Neuronal stem cell (in vitro differentiated cells): ENCODE results near the gene CCN5.

Experiments used
- DNase-seq: peaks from one replicate; pipeline ENCODE4 v3.0.0-alpha.2; 2013; ENCODE audit warnings: low spot score
- H2AFZ ChIP-seq: one replicate; pipeline ENCODE4 v1.6.1; 2013; ENCODE audit warnings: mild to moderate bottlenecking, low read length, inconsistent platforms
- H2AK5ac ChIP-seq: 2 replicates; pipeline ENCODE4 v1.6.1; 2013; ENCODE audit warnings: low read depth, mild to moderate bottlenecking, inconsistent platforms, low read length, moderate library complexity, mixed read lengths
- H2BK120ac ChIP-seq: 2 replicates; pipeline ENCODE4 v1.6.1; 2013; ENCODE audit warnings: low read depth, mild to moderate bottlenecking, inconsistent platforms, low read length, moderate library complexity, mixed read lengths
- H2BK12ac ChIP-seq: one replicate; pipeline ENCODE4 v1.6.1; 2013; ENCODE audit warnings: low read length, inconsistent platforms
- H2BK15ac ChIP-seq: 2 replicates; pipeline ENCODE4 v1.6.1; 2013; ENCODE audit warnings: mild to moderate bottlenecking, low read length, inconsistent platforms, mixed read lengths
- H2BK5ac ChIP-seq: one replicate; pipeline ENCODE4 v1.6.1; 2013; ENCODE audit warnings: inconsistent platforms, mild to moderate bottlenecking, low read length, moderate library complexity
- H3K14ac ChIP-seq: one replicate; pipeline ENCODE4 v1.6.1; 2013; ENCODE audit warnings: low read length, inconsistent platforms
- H3K18ac ChIP-seq: 2 replicates; pipeline ENCODE4 v1.6.1; 2013; ENCODE audit warnings: low read length, inconsistent platforms
- H3K23ac ChIP-seq: 2 replicates; pipeline ENCODE4 v1.6.1; 2013; ENCODE audit warnings: low read depth, mild to moderate bottlenecking, mixed read lengths, low read length, inconsistent platforms; ENCODE audit not compliant: poor library complexity
- H3K27ac ChIP-seq: replicated peaks from 3 replicates; pipeline ENCODE4 v1.5.1; 2013; ENCODE audit warnings: low read length, inconsistent platforms
- H3K27me3 ChIP-seq, 3 experiments: 2 replicates each; pipeline ENCODE4 v1.6.1; 2013; ENCODE audit warnings: low read length in 3 of 3, mild to moderate bottlenecking in 2 of 3, inconsistent platforms in 1 of 3, low read depth in 1 of 3, mixed read lengths in 1 of 3, moderate library complexity in 1 of 3; ENCODE audit not compliant: control insufficient read depth in 3 of 3, insufficient read depth in 3 of 3
- H3K36me3 ChIP-seq, 2 donors: replicated peaks in 1 of 2; 2 replicates each; pipeline ENCODE4 v1.6.1; 2013; ENCODE audit warnings: low read length in 2 of 2; ENCODE audit not compliant: control insufficient read depth in 2 of 2, insufficient read depth in 2 of 2
- H3K4ac ChIP-seq: 2 replicates; pipeline ENCODE4 v1.6.1; 2013; ENCODE audit warnings: inconsistent platforms, mild to moderate bottlenecking, low read length, moderate library complexity
- H3K4me1 ChIP-seq, 2 donors: 1 replicate in 1 of 2; 2 replicates in 1 of 2; pipeline ENCODE4 v1.6.1; 2013; ENCODE audit warnings: low read length in 2 of 2, low read depth in 1 of 2; ENCODE audit not compliant: control insufficient read depth in 2 of 2, insufficient read depth in 1 of 2
- H3K4me2 ChIP-seq: one replicate; pipeline ENCODE4 v1.6.1; 2013; ENCODE audit warnings: mild to moderate bottlenecking, low read length, inconsistent platforms; ENCODE audit not compliant: insufficient read depth, poor library complexity, severe bottlenecking
- H3K4me3 ChIP-seq, 2 donors: 2 replicates each; pipeline ENCODE4 v1.5.1; 2013; ENCODE audit warnings: low read length in 2 of 2, mild to moderate bottlenecking in 2 of 2, inconsistent platforms in 1 of 2, moderate library complexity in 1 of 2
- H3K79me1 ChIP-seq: one replicate; pipeline ENCODE4 v1.6.1; 2013; ENCODE audit warnings: low read depth, mild to moderate bottlenecking, inconsistent platforms, low read length, moderate library complexity
- H3K9ac ChIP-seq: one replicate; pipeline ENCODE4 v1.6.1; 2013; ENCODE audit warnings: mild to moderate bottlenecking, low read depth, low read length, inconsistent platforms; ENCODE audit not compliant: poor library complexity
- H3K9me3 ChIP-seq, 2 donors: replicated peaks in 1 of 2; 2 replicates each; pipeline versions ENCODE3 to v1.6.1; 2013; ENCODE audit warnings: low read length in 2 of 2, mild to moderate bottlenecking in 2 of 2, inconsistent platforms in 1 of 2, low read depth in 1 of 2, mixed read lengths in 1 of 2, moderate library complexity in 1 of 2; ENCODE audit not compliant: control insufficient read depth in 2 of 2, insufficient read depth in 1 of 2
- H4K8ac ChIP-seq: one replicate; pipeline ENCODE4 v1.6.1; 2013; ENCODE audit warnings: low read depth, mild to moderate bottlenecking, inconsistent platforms, low read length, moderate library complexity
- H4K91ac ChIP-seq: one replicate; pipeline ENCODE4 v1.6.1; 2013; ENCODE audit warnings: low read length, low read depth, mild to moderate bottlenecking, inconsistent platforms; ENCODE audit not compliant: poor library complexity
- WGBS, 2 donors: extraction: QIAGEN DNeasy Blood & Tissue Kit; methylation state at CpG; one replicate each; pipeline ENCODE4 v1.1.7; 2013; ENCODE audit warnings: missing lambda C conversion rate in 2 of 2, mixed read lengths in 1 of 2; ENCODE audit not compliant: insufficient read length in 2 of 2, insufficient replicate concordance in 1 of 2; ENCODE audit errors: extremely low coverage in 2 of 2; 5-methylcytosine and 5-hydroxymethylcytosine counted together

Gene CCN5

DNA sequence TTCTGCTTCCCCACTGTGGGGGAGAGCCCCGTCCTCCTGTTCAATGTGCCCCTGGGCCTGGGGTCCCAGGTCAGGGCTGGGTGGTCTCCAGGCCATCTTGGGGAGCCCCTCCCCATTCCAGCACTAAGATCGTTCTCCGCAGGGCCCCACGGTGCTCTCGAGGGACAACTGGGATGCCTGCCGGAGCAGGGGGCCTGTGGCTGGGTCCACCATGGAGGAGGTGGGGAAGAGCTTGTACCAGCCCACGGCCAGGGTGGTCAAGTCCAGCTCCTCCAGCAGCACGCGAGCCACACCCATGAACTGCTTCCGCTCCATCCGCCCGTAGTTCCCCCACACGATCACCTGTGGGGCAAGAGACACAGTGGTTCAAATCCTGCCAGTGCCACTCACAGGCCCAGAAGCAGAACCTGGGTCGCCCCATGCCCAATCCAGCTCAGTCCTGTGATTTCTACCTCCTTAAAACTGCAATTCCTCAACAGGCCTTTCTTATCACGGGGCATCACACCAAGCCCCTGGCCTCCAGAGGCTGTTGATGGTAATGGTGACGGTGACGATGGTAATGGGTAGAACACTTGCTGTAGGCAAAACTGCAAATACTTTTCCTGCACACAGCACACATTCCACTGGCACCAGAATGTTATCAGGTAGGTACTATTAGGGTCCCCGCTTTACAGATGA is 41.0 kb downstream of the CCN5 start:
- H3K9ac ChIP-seq = no peak overlapping the region
- H3K4me2 ChIP-seq = no peak overlapping the region
- WGBS, 2 donors = no CpG with 5 or more reads among the region's 18 CpGs
- H3K4me3 ChIP-seq = no peak overlapping the region
- no peak overlapping the region for H3K18ac ChIP-seq
- H2AFZ ChIP-seq = no peak overlapping the region
- H2BK120ac ChIP-seq = no peak overlapping the region
- H3K36me3 ChIP-seq = no peaks in the 10 kb centered on the region
- no peak overlapping the region for H3K27ac ChIP-seq
- H3K14ac ChIP-seq = peak overlapping the region; percentile 12
- H3K23ac ChIP-seq = no peak overlapping the region
- H2AK5ac ChIP-seq = no peak overlapping the region
- H4K91ac ChIP-seq = no peak overlapping the region
- no peak overlapping the region for H4K8ac ChIP-seq
- peaks cover 0 to 2% of the 10 kb centered on the region in 2 donors for H3K4me1 ChIP-seq
- no peak overlapping the region for H2BK12ac ChIP-seq
- H2BK5ac ChIP-seq = no peak overlapping the region
- no peaks in the 10 kb centered on the region for H3K79me1 ChIP-seq
- DNase-seq = no peak
- no peak overlapping the region for H2BK15ac ChIP-seq
- H3K9me3 ChIP-seq = no peaks in the 10 kb centered on the region
- H3K27me3 ChIP-seq = peaks cover 0 to 3% (median 0%) of the 10 kb centered on the region in 3 experiments
- no peak overlapping the region for H3K4ac ChIP-seq

DNA sequence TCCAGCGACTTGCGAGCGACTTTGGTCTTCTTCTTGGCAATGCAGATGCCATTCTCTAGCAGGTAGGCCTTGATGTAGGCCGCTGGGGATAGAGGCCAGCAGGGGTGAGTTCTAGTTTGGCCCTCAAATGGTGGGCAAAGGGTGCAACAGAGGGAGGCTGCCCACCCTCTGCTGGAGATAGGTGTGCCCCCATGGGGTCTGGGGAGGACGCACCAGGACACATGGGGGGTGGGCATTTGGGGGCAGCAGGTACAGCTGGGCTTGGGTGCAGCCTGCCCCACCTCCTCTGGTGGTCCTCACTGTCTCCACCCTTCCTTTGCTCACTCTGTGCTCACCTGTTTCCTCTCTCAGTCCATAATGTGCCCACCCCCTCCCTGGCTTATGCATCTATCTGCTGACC is 41.8 kb downstream of the CCN5 start:
- DNase-seq = no peak
- no CpG with 5 or more reads among the region's 5 CpGs for WGBS, 2 donors
- Histone ChIP-seq H3K18ac (peak overlapping the region; percentile 53), H2BK5ac (peak overlapping the region; percentile 30), H3K36me3 (no peaks in the 10 kb centered on the region), H2AK5ac (no peak overlapping the region), H3K9ac (peak overlapping the region; percentile 16), H3K27ac (no peak overlapping the region), H3K4me1 (peaks cover 0 to 2% of the 10 kb centered on the region in 2 donors), H3K79me1 (no peaks in the 10 kb centered on the region), H3K4me2 (no peak overlapping the region), H3K4me3 (no peak overlapping the region), H2BK120ac (no peak overlapping the region), H4K8ac (no peak overlapping the region), H2BK15ac (peak overlapping the region; percentile 50), H3K14ac (peak overlapping the region; percentile 64), H3K9me3 (no peaks in the 10 kb centered on the region), H3K27me3 (no peaks in the 10 kb centered on the region), H2BK12ac (no peak overlapping the region), H3K23ac (peak overlapping the region; percentile 47), H4K91ac (no peak overlapping the region), H2AFZ (no peak overlapping the region), H3K4ac (peak overlapping the region; percentile 28)

DNA sequence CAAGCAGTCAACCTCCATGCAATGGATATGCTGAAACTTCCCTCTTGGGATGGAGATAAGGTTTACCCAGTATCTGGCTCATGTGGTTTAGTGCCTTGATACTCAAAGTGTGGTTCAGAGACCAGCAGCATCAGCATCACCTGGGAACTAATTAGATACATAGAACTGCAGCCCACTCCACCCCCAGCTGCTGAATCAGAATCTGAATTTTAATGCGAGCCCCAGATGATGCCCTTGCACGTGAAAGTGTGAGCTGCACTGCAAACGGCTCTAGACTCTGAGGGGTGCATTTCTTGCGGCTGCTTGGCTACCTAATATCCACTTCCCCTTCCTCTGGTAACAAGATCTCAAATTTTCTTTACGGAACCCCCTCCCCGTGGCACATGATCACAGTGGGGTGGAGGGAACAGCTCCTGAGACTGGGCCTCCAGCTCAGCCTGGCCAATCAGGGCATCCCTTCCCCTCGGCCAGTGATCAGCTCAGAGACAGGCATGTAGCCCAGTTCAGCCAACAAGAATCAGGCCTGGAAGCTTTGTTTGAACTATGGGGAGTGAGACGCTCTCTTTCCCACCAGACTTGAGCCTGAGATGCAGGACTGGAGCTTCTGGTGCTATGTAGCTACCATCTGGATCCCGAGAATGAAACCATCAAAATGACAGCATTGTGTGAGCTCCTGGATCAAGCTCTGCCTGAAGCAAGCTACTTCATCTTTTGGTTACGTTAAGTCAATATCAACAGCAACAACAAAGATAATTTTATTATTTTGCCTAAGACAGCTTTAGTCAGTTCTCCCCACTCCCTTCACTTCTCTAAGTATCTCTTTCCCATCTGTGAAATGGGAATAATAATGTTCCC is 43.3 kb downstream of the CCN5 start:
- Histone ChIP-seq H3K27ac (no peak overlapping the region), H2BK120ac (no peak overlapping the region), H3K9ac (no peak overlapping the region), H2BK15ac (no peak overlapping the region), H2BK12ac (no peak overlapping the region), H3K9me3 (no peaks in the 10 kb centered on the region), H3K4me3 (no peak overlapping the region), H4K91ac (no peak overlapping the region), H4K8ac (no peak overlapping the region), H3K4me1 (peaks cover 0 to 5% of the 10 kb centered on the region in 2 donors), H3K36me3 (no peaks in the 10 kb centered on the region), H2BK5ac (no peak overlapping the region), H3K14ac (no peak overlapping the region), H2AFZ (no peak overlapping the region), H3K23ac (no peak overlapping the region), H3K79me1 (no peaks in the 10 kb centered on the region), H2AK5ac (no peak overlapping the region), H3K27me3 (no peaks in the 10 kb centered on the region), H3K4ac (no peak overlapping the region), H3K18ac (no peak overlapping the region), H3K4me2 (no peak overlapping the region)
- no CpG with 5 or more reads among the region's 10 CpGs for WGBS, 2 donors
- DNase-seq = no peak

DNA sequence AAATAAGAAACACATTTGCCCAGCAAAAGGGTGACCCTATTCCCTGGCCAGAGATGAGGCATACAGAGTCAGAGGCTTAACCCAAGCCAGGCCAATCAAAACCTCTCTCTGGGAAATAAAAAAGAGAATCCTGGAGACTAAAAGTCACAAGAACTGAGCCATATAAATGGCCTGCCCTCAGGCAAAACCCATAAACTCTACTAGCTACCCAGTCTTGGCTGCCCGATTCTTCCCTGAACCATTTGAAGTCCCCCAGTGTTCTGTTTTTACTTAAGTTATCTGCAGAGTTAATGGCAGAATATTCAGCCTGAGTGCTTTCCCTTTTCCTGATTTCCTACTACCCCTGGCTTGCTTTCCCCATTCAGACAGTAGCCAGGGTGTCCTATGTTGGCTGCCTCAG is 44.4 kb downstream of the CCN5 start:
- Histone ChIP-seq H4K91ac (no peak overlapping the region), H3K23ac (no peak overlapping the region), H3K79me1 (no peaks in the 10 kb centered on the region), H3K14ac (no peak overlapping the region), H2BK120ac (no peak overlapping the region), H3K4me3 (no peak overlapping the region), H3K4me2 (no peak overlapping the region), H3K27me3 (no peaks in the 10 kb centered on the region), H4K8ac (no peak overlapping the region), H3K18ac (no peak overlapping the region), H3K9ac (no peak overlapping the region), H2AFZ (no peak overlapping the region), H3K36me3 (no peaks in the 10 kb centered on the region), H3K4me1 (peaks cover 0 to 5% of the 10 kb centered on the region in 2 donors), H2BK12ac (no peak overlapping the region), H2BK5ac (no peak overlapping the region), H3K9me3 (no peaks in the 10 kb centered on the region), H3K4ac (no peak overlapping the region), H2AK5ac (no peak overlapping the region), H3K27ac (no peak overlapping the region), H2BK15ac (no peak overlapping the region)
- WGBS, 2 donors = no CpG with 5 or more reads among the region's 1 CpG
- no peak for DNase-seq
